OCI-LY7 (cell line): ENCODE data around the gene NMD3.

Source experiments
- EZH2phosphoT487 ChIP-seq: fragments of 200-600 bp; sonication (generic); IDR thresholded peaks from 2 replicates; pipeline ENCODE4 v1.6.1; 2018; ENCODE audit warnings: low read depth, borderline replicate concordance, mild to moderate bottlenecking, mixed run types, antibody characterized with exemption, low read length, moderate library complexity, mixed read lengths
- TF ChIP-seq, protein P1 (sequence below): fragments of 200-600 bp; sonication (generic); conservative IDR thresholded peaks from 2 replicates; pipeline ENCODE4 v1.5.1; 2014; ENCODE audit warnings: mild to moderate bottlenecking, antibody characterized with exemption, low read length, moderate library complexity, mixed read lengths

- no peak for TF ChIP-seq EZH2phosphoT487
- TF ChIP-seq, protein P1, sequence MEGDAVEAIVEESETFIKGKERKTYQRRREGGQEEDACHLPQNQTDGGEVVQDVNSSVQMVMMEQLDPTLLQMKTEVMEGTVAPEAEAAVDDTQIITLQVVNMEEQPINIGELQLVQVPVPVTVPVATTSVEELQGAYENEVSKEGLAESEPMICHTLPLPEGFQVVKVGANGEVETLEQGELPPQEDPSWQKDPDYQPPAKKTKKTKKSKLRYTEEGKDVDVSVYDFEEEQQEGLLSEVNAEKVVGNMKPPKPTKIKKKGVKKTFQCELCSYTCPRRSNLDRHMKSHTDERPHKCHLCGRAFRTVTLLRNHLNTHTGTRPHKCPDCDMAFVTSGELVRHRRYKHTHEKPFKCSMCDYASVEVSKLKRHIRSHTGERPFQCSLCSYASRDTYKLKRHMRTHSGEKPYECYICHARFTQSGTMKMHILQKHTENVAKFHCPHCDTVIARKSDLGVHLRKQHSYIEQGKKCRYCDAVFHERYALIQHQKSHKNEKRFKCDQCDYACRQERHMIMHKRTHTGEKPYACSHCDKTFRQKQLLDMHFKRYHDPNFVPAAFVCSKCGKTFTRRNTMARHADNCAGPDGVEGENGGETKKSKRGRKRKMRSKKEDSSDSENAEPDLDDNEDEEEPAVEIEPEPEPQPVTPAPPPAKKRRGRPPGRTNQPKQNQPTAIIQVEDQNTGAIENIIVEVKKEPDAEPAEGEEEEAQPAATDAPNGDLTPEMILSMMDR = no peak
Measured at GRCh38 chr3:161251716-161252115, 30.6 kb downstream of the NMD3 start.
